PC-9 (cell line): ENCODE measurements around the gene SNX25. TPM values are rescaled to one million over a fixed set of nuclear protein-coding genes. Genes with fewer than 3 reads are reported as not detected.
"Not testable (repeated sequence)": the region's sequence is repeated elsewhere in the genome, so short reads cannot be mapped to it uniquely, and the experiment has no call there.

Source experiments
- BruUV-seq: library from RNA; stranded (reverse); fragments of 400-500 nt; replicated peaks from 2 replicates; lab custom pipeline; 2021; lab: Mats Ljungman, UMichigan
- CTCF ChIA-PET: fragments of 300-600 bp; sonication (Branson Sonifier 250); formaldehyde crosslinking; loops from one replicate; lab custom pipeline; 2022; ENCODE audit warnings: antibody characterized with exemption; lab: Charles Lee
- POLR2A ChIA-PET: fragments of 300-600 bp; sonication (Branson Sonifier 250); formaldehyde crosslinking; loops from one replicate; lab custom pipeline; 2022; ENCODE audit warnings: antibody characterized with exemption; ENCODE audit not compliant: unreplicated experiment; lab: Charles Lee
- DNase-seq, 2 experiments: peaks; one replicate each; pipeline versions ENCODE4 v3.0.0 to v3.0.0-alpha.2; 2015 to 2022; ENCODE audit warnings: mixed read lengths in 1 of 2
- H2AFZ ChIP-seq: fragments of 200-600 bp; sonication (generic); 2 replicates; pipeline ENCODE4 v1.8.1; 2017; ENCODE audit warnings: antibody characterized with exemption
- H3F3A ChIP-seq: fragments of 200-600 bp; sonication (generic); 2 replicates; pipeline ENCODE4 v1.8.1; 2017; ENCODE audit warnings: antibody characterized with exemption, mild to moderate bottlenecking, low read depth; ENCODE audit not compliant: insufficient read depth
- H3K27ac ChIP-seq: fragments of 200-600 bp; sonication (generic); 2 replicates; pipeline ENCODE4 v1.6.1; 2016; ENCODE audit warnings: mixed run types
- H3K27me3 ChIP-seq: fragments of 200-600 bp; sonication (generic); 2 replicates; pipeline ENCODE4 v1.6.1; 2016; ENCODE audit warnings: low read depth, mixed run types; ENCODE audit not compliant: insufficient read depth
- H3K36me3 ChIP-seq: fragments of 200-600 bp; sonication (generic); 2 replicates; pipeline ENCODE4 v1.6.1; 2016; ENCODE audit warnings: low read depth, mixed run types
- H3K4me1 ChIP-seq: fragments of 200-600 bp; sonication (generic); replicated peaks from 2 replicates; pipeline ENCODE4 v1.6.1; 2016; ENCODE audit warnings: mixed run types; ENCODE audit not compliant: insufficient read depth
- H3K4me2 ChIP-seq: fragments of 200-600 bp; sonication (generic); 2 replicates; pipeline ENCODE4 v1.6.1; 2017; ENCODE audit warnings: mixed run types
- H3K4me3 ChIP-seq: fragments of 200-600 bp; sonication (generic); 2 replicates; pipeline ENCODE4 v1.6.1; 2016; ENCODE audit warnings: mixed run types
- H3K79me2 ChIP-seq: fragments of 200-600 bp; sonication (generic); 2 replicates; pipeline ENCODE4 v1.6.1; 2017; ENCODE audit warnings: low read depth, mixed run types
- H3K9me2 ChIP-seq: fragments of 200-600 bp; sonication (generic); 2 replicates; pipeline ENCODE4 v1.8.1; 2017; ENCODE audit warnings: mild to moderate bottlenecking; ENCODE audit not compliant: insufficient read depth
- H3K9me3 ChIP-seq: fragments of 200-600 bp; sonication (generic); 2 replicates; pipeline ENCODE4 v1.8.1; 2016; ENCODE audit warnings: low read depth; ENCODE audit not compliant: insufficient read depth
- H4K20me1 ChIP-seq: fragments of 200-600 bp; sonication (generic); 2 replicates; pipeline ENCODE4 v1.8.1; 2017; ENCODE audit not compliant: insufficient read depth
- CTCF ChIP-seq: fragments of 200-600 bp; sonication (generic); conservative IDR thresholded peaks from 2 replicates; pipeline ENCODE4 v1.6.1; 2017; ENCODE audit warnings: mixed run types, antibody characterized with exemption, mild to moderate bottlenecking, moderate library complexity
- EZH2 ChIP-seq: fragments of 200-600 bp; sonication (generic); IDR thresholded peaks from 2 replicates; pipeline ENCODE4 v1.8.0; 2017; ENCODE audit warnings: antibody characterized with exemption, low read depth
- intact Hi-C: fragments of 100-400 bp; cut with micrococcal nuclease; formaldehyde crosslinking; loops from one replicate; pipeline ENCODE4 v1.10.0; 2022; ENCODE audit not compliant: unreplicated experiment
- total RNA-seq: library from RNA; stranded (reverse); gene quantifications from 2 replicates; pipeline ENCODE4 v1.2.3, GENCODE V29; 2021

Gene SNX25
- total RNA-seq, 1 experiment from 2014 or later: 18.0 TPM

GRCh38 chr4:185196437-185196836 lies 13.0 kb upstream of the SNX25 start:
- Histone ChIP-seq H4K20me1 (no peaks in the 10 kb centered on the region), H3K27ac (peak overlapping the region; percentile 53), H3K27me3 (no peaks in the 10 kb centered on the region), H3F3A (peaks cover 14% of the 10 kb centered on the region), H3K9me3 (no peaks in the 10 kb centered on the region), H3K4me3 (no peak overlapping the region), H3K79me2 (peaks cover 46% of the 10 kb centered on the region), H2AFZ (no peak overlapping the region), H3K4me2 (0 out of 2 replicates have a peak overlapping the region, but pooled peaks have one; percentile 27), H3K9me2 (no peaks in the 10 kb centered on the region), H3K36me3 (no peaks in the 10 kb centered on the region), H3K4me1 (peaks cover 29% of the 10 kb centered on the region)
- POLR2A ChIA-PET: interaction anchor here (0.6 to 0.7 kb wide), 3 partner anchors 151 to 208 kb away, joined by 4 to 11 read pairs (median 7); no protein-coding TSS in a partner anchor
- peak; percentile 26 to 88 for DNase-seq
- no TSS peak for BruUV-seq
- CTCF ChIA-PET: interaction anchor here (0.6 to 1.0 kb wide), 3 partner anchors 12 to 149 kb away, joined by 4 to 11 read pairs (median 4); no protein-coding TSS in a partner anchor
- TF ChIP-seq EZH2 (no peak), CTCF (no peak)
- intact Hi-C loops: no loop called here

DNA sequence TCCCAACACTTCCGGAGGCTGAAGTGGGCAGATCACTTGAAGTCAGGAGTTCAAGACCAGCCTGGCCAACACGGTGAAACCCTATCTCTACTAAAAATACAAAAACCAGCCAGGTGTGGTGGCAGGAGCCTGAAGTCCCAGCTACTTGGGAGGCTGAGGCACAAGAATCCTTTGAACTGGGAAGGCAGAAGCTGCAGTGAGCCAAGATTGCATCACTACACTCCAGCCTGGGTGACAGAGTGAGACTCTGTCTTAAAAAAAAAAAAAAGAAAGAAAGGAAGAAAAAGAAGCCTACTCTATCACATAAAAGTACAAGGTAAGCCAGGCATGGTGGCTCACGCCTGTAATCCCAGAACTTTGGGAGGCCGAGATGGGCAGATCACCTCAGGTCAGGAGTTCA lies 11.2 kb upstream of the SNX25 start:
- H3K9me3 ChIP-seq, H3K27ac ChIP-seq: not testable (repeated sequence)
- CTCF ChIA-PET: interaction anchor here (0.6 kb wide), 1 partner anchor 85 kb away, joined by 3 read pairs; no protein-coding TSS in a partner anchor

DNA sequence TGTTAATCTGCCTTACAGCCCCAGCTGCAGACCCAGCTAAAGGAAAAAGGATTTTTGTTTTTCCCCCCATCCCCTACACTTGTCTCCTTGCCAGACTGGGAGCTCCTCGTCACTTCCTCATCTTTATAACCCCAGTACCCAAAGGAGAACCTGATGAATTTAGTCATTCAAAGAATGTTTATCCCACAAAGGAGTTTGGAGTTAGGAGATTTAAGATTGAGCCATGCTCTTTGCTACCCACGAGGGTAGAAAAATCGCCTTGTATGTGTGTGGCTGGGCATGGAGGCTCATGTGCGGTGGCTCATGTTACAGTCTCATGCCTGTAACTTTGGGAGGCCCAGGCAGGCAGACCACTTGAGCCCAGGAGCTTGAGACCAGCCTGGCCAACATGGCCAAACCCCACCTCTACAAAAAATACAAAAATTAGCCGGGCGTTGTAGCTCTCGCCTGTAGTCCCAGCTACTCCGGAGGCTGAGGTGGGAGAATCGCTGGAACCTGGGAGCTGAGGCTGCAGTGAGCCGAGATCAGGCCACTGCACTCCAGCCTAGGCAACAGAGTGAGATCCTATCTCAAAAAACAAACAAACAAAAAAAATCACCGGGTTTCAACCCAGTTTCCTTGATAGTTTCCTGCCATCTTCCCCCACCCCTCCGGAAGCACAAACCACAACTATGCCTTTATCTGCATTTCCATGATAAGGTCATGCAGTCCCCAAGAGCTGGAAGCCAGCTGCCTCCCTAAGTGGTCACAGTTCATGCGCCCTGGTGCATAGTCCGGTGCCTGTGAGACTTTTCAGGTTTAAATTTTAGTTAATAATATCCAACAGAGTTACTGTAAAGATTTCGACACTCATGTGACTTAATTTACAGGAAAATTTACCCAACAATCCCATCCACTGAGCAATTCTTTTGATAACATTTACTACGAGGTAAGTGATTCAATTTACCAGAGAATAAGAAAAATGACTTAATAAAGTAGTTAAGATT lies 7.1 kb upstream of the SNX25 start:
- H2AFZ ChIP-seq: no peak overlapping the region
- no TSS peak for BruUV-seq
- peaks cover 32% of the 10 kb centered on the region for H3K4me1 ChIP-seq
- no peaks in the 10 kb centered on the region for H3K27me3 ChIP-seq
- TF ChIP-seq EZH2: no peak
- TF ChIP-seq CTCF: no peak
- H3F3A ChIP-seq: peaks cover 15% of the 10 kb centered on the region
- no peaks in the 10 kb centered on the region for H3K9me2 ChIP-seq
- H3K36me3 ChIP-seq: no peaks in the 10 kb centered on the region
- DNase-seq: peak; percentile 51 to 85
- ChIA-PET CTCF (interaction anchor here (1.2 kb wide), 1 partner anchor 18 kb away, joined by 3 read pairs; no protein-coding TSS in a partner anchor), POLR2A (interaction anchor here (0.7 kb wide), 1 partner anchor 19 kb away, joined by 3 read pairs; no protein-coding TSS in a partner anchor)
- peaks cover 43% of the 10 kb centered on the region for H3K79me2 ChIP-seq
- peak overlapping the region; percentile 86 for H3K4me2 ChIP-seq
- H3K4me3 ChIP-seq: peak overlapping the region; percentile 75; the same call in 1 of the 2 replicates
- no peaks in the 10 kb centered on the region for H4K20me1 ChIP-seq
- peak overlapping the region; percentile 76 for H3K27ac ChIP-seq
- no peaks in the 10 kb centered on the region for H3K9me3 ChIP-seq
- intact Hi-C loops: loop anchor here (5.0 to 10.0 kb wide), 4 partner anchors 65 to 393 kb away; partner anchors contain the start of gene CCDC110

More for the DNA sequence above, 11.2 kb upstream of the SNX25 start:
- H3K79me2 ChIP-seq: peaks cover 60% of the 10 kb centered on the region
- H3K4me2 ChIP-seq, H3K27me3 ChIP-seq, H3K9me2 ChIP-seq, intact Hi-C loops, H3K4me3 ChIP-seq, POLR2A ChIA-PET, H3K36me3 ChIP-seq, H4K20me1 ChIP-seq, DNase-seq, BruUV-seq, H2AFZ ChIP-seq: not testable (repeated sequence)
- peaks cover 21% of the 10 kb centered on the region for H3F3A ChIP-seq
- H3K4me1 ChIP-seq: peaks cover 45% of the 10 kb centered on the region
